LNCAP (cell line): ENCODE results near the gene VPS13C.

ENCODE experiments used
- CTCF ChIP-seq: fragments of 450-650 bp; IDR thresholded peaks from 2 replicates; pipeline ENCODE4 v1.5.1; 2017; ENCODE audit warnings: mild to moderate bottlenecking

Gene VPS13C

GRCh38 chr15:62051166-62051565 is 9.1 kb downstream of the VPS13C start:
- no peak for TF ChIP-seq CTCF

- no peak for TF ChIP-seq CTCF
Observed at GRCh38 chr15:62050115-62050514, 10.1 kb downstream of the VPS13C start.

- TF ChIP-seq CTCF = no peak
Observed at GRCh38 chr15:62047282-62047827, 12.9 kb downstream of the VPS13C start.

GRCh38 chr15:62046078-62046743 is 14.0 kb downstream of the VPS13C start:
- no peak for TF ChIP-seq CTCF

- no peak for TF ChIP-seq CTCF
Observed at GRCh38 chr15:62035256-62035924, 24.9 kb downstream of the VPS13C start.

GRCh38 chr15:62027916-62028315 is 32.3 kb downstream of the VPS13C start:
- no peak for TF ChIP-seq CTCF

GRCh38 chr15:62027263-62027565 is 33.0 kb downstream of the VPS13C start:
- no peak for TF ChIP-seq CTCF
